Thyroid gland (tissue), 4 donors: ENCODE results near the gene MRAS.

Experiments used
- CTCF ChIP-seq, 6 experiments: fragments of 200-600 bp in 3 of 6; fragments of 450-650 bp in 3 of 6; sonication (generic) in 3 of 6; IDR thresholded peaks; one replicate each; pipeline ENCODE4 v1.5.1; 2016 to 2019; ENCODE audit warnings: antibody characterized with exemption in 6 of 6, mild to moderate bottlenecking in 2 of 6, inconsistent platforms in 1 of 6, moderate library complexity in 1 of 6
- POLR2A ChIP-seq, 2 donors: fragments of 450-650 bp; IDR thresholded peaks; one replicate each; pipeline ENCODE4 v1.6.1; 2017; ENCODE audit warnings: antibody characterized with exemption in 2 of 2, mild to moderate bottlenecking in 2 of 2, moderate library complexity in 1 of 2

GRCh38 chr3:138423316-138423715, 74.9 kb downstream of the MRAS start:
- TF ChIP-seq CTCF (IDR thresholded peaks at IDR 0.05) = no peak
- no peak for TF ChIP-seq POLR2A (IDR thresholded peaks at IDR 0.05)
